Measurements from ENCODE around the gene UBE2N.
"Not testable (repeated sequence)": the region's sequence is repeated elsewhere in the genome, so short reads cannot be mapped to it uniquely, and the experiment has no call there.

Gene UBE2N

DNA sequence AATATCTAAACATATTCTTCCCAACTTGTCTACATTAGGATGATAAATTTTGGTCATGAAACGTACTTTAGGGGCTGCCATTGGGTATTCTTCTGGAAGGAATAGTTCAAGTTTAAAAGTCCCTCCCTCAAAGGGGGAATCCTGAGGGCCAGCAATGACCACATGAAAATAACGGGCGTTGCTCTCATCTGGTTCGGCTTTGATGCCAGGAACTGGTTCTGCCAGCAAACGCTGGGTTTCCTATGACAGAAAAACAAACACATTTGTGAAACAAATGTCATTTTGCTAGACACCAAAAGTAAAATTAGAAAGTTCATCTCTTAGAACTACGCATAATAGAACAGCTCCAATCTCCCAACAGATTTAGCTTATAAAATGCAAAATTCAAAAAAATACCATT, 30.7 kb downstream of the UBE2N start:
- not testable (repeated sequence) for DNase-seq (ENCODE audit: low spot score)

DNA sequence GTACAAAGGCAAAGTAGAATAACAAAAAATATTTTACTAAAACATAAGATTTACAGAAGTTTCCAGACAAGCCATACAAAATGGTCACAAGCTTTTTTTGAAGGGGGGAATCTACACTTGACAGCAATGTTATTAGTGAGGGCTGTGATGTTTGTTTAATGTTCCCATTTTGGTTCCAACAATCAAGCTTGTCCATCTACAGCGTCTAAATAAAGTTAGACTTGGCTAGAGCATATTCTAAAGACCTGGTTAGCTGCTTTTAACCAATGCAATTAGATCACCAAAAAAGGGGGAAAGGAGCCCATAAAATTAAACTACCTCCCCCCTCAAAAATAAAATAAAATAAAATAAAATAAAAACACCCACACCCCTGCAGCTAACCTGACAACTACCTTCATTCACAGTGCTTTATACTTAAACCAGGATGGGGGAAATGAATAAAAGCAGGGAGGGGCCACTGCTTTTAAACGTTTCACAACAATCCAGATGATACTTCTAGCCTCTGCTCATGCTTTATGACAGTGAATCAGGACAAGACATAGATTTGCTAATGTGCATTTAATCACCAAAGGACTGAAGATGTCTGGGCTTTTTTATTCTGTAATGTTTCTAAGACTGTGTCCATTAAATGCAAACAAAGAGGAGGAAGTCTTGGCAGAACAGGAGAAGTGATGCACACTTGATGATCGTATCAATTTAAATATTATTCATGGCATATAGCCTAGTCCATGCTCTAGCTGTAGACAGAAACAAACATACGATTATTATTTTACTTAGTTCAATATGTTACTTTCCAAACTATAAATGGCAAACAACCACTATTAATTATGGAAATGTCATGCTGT, 32.2 kb downstream of the UBE2N start:
- not testable (repeated sequence) for DNase-seq (ENCODE audit: low spot score)

DNA sequence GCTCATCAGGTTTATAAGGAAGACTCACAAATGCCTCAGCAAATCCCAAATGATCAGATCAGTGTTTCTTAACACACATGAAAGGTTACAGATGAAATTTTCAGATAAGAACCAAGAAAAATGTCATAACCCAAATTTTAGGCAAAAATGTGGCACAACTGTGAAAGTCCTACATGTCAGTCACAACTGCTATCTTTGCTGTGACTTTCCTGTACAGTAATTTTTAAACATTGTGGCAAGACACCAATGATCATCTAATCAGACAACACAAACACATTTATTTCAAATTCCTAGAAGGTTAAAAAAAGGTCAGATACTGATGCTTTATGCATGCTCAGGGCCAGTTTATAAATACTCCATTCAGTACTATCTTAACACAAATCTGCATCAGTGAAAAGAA, 32.9 kb downstream of the UBE2N start:
- DNase-seq (ENCODE audit: low spot score), result no peak

DNA sequence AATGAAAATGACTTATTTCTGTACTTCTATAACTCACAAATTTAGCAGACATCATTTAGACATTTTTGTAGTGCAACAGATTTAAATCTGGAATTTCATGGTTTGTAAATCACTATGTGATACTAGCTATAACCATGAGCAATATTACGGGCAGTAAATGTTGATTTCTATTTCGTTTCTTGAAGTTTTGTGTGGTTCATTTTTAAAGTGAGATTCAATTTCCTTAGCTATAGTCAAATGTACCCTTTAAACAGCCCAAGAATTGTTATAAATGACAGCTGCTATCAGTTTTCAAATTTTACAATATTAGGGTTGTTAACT, 33.8 kb downstream of the UBE2N start:
- DNase-seq (ENCODE audit: low spot score), result no peak

DNA sequence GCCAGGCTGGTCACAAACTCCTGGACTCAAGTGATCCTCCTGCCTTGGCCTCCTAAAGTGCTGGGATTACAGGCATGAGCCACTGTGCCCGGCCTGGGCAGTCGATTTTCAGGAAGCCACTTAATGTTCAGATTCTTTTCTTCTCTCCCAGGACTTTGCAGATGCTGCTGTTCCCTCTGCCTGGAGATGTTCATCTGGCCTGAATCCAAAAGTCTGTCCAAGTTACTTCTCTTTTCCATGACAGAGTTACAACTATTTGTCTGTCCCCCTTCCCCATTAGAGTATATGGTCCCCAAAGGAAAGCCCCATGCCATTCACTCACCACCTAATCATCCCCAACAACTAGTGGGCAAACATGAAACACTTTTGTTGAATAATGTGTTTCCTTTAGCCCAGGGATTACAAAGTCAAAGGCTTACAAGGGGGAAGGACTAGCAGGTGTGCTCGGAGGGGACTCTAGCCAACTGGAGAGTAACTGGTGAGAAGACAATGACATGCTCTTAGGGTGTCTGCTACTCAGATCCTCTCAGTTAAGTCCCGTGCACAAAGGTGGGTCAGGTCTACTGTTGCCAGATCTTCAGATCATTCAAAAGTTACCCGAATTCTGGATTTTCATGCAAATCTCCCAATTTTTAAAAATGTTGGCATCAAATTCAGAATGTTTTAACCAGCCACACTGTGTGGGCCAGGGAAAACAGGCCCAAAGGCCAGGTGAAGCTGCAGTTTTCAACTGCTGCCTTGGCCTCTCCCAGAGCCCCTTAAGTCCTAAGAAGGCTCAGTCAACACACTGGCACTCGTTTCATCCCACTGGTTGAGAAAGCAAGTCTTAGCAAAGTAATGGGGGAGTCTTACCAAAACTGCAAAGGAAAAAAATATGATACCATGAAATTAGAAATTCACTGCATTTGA, 34.4 kb downstream of the UBE2N start:
- DNase-seq (ENCODE audit: low spot score), result no peak

DNA sequence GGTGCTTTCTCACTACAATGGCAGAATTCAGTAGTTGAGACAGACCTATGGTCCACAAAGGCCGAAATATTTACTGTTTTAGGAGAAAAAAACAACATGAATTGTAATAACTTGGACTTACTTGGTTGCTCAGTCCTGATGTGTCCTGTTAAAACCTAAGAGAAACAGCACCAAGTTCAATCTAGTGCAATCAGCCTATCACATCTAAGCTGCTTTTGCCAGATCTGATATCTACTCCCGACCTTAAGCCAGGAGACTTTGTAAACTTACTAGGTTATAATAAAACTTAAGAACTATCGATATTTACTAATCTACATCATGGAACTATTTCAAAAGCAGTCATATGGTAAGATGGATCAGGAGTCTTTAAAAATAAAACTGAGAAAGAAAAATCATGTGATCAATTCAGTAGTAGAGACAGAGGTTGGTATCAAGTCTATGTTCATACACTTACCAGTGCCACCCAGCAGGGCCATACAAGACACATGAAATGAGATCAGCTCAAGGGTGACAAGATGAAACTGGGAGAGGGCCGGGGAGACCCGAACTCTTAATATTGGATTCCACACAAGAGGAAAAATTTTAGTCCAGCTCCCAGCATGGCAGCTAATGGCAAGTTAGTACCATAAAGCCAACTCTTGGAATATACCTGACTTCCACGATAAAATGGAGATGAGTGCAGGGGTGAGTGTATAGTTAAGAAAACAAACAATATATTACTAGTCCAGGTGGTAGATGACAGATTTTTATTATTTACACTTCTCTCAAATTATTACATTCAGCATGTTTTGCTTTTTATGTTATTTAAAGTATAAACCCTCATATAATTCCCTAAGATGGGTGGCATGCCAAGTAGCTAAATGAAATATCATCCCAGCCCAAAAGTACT, 36.5 kb downstream of the UBE2N start:
- no peak for DNase-seq (ENCODE audit: low spot score)

DNA sequence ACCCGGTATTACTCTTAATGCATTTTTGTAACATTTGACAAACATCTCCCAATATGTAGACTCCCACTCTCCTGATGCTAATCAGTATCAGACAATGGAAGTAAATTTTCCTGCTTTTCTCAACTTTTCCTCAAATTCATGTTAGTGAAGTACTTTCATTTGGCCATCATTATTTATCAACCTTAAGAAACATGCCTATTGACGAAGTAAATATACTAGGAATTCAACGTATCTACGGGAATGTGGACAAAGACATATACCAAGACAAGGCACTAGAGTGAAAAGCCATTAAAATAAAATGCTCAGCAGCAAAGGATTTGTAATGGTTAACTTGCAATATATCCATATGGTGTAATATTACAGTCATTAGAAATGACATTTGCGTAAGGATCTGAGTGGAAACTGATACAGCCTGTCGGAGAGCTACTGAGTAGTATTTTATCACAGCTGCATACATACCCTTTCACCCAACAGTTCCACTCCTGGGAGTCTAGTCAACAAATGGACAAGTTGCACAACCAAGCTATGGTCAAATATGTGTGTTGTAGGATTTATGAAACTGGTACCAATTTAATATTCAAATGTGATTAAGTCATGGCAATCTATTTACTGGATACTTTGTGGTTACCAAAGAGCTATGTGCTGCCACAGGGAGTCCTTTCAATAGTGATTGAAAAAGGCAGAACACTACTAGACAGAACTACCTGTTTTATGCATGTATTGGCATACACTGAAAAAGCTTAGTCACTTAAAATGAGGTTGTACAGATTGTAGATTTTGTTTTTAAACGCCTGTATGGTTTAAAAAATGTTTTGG, 37.6 kb downstream of the UBE2N start:
- DNase-seq (ENCODE audit: low spot score), result no peak

DNA sequence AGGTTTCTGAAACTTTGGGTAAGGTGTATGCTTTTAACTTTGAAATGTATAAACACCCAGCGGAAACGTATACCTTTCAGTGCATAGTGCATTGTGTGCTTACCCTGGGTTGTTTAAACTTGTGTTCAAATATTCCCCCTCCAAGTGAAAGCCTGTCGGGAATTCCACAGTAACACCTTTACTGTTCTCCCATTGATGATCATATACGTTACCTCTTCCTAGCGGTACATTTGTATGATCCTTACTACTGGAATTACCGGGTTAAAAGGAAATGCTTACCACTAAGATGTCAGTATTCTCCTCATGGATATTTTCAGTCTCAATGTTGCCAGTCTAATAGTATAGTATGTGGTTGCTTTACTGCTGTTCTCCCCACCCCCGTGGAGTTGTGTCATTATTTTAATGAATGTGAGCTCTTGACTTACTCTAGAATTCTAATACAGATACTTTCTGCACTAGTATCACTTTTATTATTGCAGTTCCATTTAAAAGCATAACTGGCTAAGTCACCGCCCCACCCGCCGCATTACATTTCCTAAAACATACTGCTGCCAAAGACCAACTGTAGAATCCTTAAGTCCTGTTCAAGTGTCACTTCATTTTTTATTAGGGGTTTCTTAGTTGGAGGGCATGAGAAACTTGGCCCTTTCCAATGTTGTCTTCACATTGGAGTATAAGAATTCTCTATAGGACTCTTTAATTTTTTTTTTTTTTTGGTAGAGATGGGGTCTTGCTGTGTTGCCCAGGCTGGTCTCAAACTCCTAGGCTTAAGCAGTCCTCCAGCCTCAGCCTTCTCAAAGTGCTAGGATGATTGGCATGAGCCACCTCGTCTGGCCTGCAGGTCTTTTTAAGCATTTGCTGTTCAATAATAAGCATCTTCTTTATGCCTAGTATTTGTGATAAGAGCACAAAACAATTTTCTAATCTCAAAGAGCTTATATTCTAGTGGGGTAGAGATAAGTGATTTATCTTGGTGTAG, 39.1 kb downstream of the UBE2N start:
- DNase-seq (ENCODE audit: low spot score), result no peak

DNA sequence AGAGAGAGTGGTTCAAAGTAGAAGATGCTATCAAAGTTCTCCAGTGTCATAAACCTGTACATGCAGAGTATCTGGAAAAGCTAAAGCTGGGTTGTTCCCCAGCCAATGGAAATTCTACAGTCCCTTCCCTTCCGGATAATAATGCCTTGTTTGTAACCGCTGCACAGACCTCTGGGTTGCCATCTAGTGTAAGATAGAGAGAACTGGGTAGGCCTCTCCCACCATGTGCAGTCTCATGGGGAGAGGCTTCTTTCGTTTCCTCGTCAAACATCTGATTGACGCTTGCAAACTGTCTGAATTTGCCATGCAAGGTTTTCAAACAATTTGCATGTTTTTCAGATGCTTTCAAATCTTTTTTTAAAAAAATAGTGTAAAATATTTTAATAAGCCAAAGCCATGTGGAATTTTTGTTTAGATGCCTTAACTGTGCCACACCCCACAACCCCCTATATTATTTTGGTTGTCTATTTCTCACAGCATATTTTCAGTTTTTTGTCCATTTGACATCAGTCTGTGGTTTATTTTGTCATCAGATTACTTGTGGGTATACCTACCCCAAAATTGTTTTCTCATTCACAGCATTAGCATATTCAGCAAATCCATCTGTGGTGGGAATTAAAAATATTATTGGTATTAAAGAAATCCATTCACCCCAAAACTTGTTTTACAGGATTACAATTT, 42.4 kb downstream of the UBE2N start:
- not testable (repeated sequence) for DNase-seq (ENCODE audit: low spot score)

DNA sequence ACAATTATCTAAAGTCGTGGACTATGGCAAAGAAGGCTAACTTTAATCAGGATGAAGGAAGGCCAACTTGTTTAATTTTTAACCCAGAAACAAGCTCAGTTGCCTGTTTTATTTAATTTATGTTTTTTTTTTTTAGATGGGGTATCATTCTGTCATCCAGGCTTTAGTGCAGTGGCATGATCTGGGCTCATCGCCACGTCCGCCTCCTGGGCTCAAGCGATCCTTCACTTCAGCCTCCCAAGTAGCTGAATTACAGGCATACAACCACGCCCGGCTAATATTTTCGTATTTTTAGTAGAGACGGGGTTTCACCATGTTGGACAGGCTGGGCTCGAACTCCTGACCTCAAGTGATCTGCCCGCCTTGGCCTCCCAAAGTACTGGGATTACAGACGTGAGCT, 44.3 kb downstream of the UBE2N start:
- DNase-seq (ENCODE audit: low spot score), result no peak

DNA sequence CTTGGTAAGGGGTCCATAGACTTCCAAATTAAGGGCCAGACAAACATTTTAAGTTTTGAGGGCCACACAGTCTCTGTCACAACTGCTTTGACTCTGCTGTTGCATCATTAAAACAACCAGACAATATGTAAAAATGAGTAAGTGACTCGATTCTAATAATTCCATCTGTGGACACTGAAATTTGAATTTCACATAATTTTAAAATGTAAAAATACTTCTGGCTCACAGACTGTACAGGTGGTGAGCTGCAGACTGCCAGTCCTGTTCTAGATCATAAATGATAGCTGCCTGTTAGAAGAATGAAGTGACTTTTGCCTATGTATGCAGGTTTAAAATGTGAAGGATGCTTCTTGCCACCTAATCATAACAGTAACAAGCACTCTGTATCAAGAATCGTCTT, 48.3 kb downstream of the UBE2N start:
- no peak for DNase-seq (ENCODE audit: low spot score)

DNA sequence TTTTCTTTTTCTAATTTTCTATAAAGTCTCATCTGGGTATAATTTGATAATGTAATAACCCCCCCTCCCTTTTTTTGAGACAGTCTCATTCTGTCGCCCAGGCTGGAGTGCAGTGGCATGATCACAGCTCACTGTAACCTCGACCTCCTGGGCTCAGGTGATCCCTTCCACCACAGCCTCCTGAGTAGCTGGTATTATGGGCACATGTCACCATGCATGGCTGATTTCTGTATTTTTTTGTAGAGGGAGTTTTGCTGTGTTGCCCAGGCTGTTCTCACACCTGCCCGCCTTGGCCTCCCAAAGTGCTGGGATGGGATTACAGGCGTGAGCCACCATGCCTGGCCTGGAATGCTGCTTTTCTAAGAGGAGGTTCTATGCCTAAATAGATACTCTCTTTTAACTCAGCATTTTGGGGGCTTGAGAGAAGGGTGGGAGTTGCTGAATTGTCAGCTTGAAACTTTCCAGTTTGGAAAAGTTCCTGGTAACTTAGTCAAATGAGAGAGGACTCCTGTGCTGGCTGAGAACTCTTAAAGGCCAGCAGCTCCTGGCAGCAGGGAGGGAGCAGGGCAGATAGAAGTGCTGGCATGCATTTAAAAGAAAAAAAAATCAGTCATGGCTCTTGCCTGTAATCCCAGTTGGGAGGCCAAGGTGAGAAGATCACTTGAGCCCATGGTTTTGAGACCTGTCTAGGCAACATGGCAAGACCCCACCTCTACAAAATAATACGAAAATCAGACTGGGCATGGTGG, 51.0 kb downstream of the UBE2N start:
- DNase-seq (ENCODE audit: low spot score), result no peak

DNA sequence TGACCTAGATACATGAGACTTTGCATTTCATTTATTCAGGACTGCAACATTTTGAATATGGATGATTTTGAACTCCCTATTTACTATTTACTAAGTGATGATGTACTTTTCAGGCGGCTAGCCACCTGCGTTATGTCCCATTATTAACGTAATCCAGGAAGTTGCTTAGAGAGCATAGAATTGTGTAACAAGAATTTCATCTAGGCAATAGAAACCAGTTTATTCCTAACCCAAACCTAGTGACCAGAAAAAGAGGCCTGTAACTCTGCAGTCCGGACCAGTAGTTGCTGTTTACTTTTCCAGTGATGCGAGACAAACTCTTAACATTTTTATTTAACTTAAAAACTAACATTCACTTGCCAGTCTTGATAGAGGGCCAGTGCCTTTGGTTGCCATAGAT, 51.7 kb downstream of the UBE2N start:
- DNase-seq (ENCODE audit: low spot score), result no peak

DNA sequence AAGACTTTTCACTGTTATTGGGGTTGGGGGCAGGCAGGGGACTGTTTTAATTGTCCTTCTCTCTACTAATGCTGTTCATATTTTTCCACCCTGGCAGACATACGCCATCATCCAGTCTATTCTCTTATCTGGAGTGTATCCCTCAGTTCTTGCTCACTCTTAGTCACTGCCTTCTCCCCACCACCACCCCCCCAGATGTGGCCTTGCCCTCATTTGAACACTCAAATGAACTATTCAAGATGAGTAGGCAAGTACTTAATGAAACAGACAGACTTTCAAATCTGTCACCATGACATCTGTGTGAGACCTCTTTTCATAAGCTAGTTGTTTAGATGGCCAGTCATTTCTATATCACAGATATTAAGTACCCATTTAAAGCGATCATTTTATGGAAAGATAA, 54.0 kb downstream of the UBE2N start:
- no peak for DNase-seq (ENCODE audit: low spot score)

DNA sequence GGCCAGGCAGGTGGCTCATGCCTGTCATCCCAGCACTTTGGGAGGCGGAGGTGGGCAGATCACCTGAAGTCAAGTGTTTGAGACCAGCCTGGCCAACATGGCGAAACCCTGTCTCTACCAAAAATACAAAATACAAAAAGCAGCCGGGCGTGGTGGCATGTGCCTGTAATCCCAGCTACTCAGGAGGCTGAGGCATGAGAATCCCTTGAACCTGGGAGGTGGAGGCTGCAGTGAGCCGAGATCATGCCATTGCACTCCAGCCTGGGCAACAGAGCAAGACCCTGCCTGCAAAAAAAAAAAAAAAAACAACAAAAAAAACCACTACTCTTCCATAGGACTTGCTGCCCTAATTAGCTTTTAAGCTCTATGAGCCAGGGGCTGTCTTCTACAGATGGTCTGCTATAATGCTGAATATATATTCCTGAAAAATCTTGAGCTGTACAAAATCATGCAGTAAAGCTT, 59.7 kb downstream of the UBE2N start:
- not testable (repeated sequence) for DNase-seq (ENCODE audit: low spot score)

DNA sequence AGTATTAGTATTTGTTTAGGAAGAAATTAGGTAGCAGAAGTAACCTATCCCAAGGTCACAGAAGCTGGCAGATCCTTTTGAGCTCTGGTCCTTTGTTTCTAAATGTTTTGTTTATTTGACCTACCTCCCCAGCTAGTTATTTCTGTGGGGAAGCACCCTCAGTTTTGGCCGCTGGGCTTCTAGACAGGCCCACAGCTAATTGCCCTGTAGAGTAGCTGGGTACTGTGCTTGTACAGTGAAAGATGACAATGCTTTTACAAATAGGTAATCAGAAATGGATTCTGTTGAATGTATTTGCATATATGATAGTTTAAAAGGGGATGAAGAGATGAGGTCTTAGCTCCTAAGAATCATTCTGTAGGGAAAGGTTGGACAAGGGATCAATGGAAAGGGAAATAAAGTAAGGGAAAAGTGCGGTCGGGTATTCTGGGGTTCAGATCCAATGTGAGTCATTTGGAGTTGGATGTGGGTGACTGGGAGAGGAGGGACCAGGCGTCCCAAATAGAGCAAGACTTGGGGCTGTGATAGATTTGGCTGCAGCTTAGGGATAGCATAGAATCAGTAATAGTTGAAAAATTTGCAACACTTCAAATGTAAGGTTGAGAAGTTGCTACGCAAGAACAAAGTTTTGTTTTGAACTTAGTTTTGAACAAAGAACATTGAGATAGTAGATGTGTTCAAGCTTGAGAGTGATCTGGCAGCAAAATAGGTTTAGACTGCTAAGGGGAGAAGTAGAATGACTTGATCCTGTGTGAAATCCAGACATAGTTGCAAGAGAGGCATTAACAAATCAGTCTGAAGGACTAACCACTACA, 60.4 kb downstream of the UBE2N start:
- DNase-seq (ENCODE audit: low spot score), result no peak

DNA sequence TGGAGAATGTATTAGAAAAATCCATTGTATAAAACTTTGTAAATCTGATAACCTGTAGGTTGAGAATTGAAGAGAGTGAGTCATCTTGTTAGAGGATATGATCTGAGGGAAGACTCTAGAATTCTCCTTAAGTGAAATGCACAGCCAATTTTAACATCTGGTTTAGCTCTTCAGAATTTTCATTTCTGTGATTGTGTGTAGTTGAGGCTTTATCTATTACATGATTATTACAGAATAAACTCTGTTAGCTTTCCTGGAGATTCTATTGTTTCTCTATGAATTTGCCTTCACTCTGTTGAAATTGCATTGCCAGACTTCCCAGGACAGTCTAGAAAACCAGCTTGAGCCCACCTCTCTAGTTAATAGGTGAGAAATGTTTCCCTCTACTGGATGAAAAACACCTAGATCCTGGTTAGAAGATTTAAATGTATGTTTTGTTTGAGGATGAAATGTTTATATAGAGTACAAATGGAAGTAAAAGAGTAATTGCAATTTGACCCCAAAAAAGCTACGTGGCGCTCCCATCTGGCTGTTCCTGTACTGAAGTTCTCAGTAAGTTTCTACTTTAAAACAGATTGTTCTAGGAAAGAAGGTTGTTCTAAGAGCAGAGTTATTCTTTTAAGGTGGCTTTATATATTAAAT, 61.1 kb downstream of the UBE2N start:
- no peak for DNase-seq (ENCODE audit: low spot score)

Data from CD4-positive, alpha-beta T cell treated with Interleukin-6 at 100 ng/mL for 8 hours (primary cell).